Measurements from ENCODE around the gene PDXK. TPM values are rescaled to one million over a fixed set of nuclear protein-coding genes. Genes with fewer than 3 reads are reported as not detected.
A peak's percentile ranks its signal among the peaks of the same experiment; 100 is the strongest.

The PDXK gene
- total and polyA plus RNA-seq, 2 of the 13 experiments (the other 11 are each of a cell fraction or from before 2014, with no cell fraction given): 114 to 184 TPM

- TF ChIP-seq ARID5B (CRISPR knock-in tag; IDR thresholded peaks at IDR 0.05) (peak; percentile 48), E2F2 (CRISPR knock-in tag; IDR thresholded peaks at IDR 0.05; ENCODE audit: borderline replicate concordance) (no peak), SIN3B (IDR thresholded peaks at IDR 0.05; ENCODE audit: low read length) (no peak), ZMAT5 (CRISPR knock-in tag; IDR thresholded peaks at IDR 0.05; ENCODE audit: borderline replicate concordance, low read depth) (no peak), SRF (IDR thresholded peaks at IDR 0.05; ENCODE audit: low read depth, low read length) (no peak), CREB1 (IDR thresholded peaks at IDR 0.05) (no peak), CREB1 (CRISPR knock-in tag; IDR thresholded peaks at IDR 0.05) (no peak), YY1 (IDR thresholded peaks at IDR 0.05; ENCODE audit: insufficient read depth, insufficient replicate concordance, low read depth, low read length) (no peak), MAF1 (CRISPR knock-in tag; IDR thresholded peaks at IDR 0.05; ENCODE audit: borderline replicate concordance) (no peak), IKZF5 (CRISPR knock-in tag; IDR thresholded peaks at IDR 0.05) (no peak), TFDP2 (CRISPR knock-in tag; IDR thresholded peaks at IDR 0.05) (no peak), HNRNPK (IDR thresholded peaks at IDR 0.05; ENCODE audit: low read depth, low read length, poor library complexity, severe bottlenecking) (no peak), SMARCE1 (IDR thresholded peaks at IDR 0.05; ENCODE audit: borderline replicate concordance) (no peak), ZNF7 (CRISPR knock-in tag; IDR thresholded peaks at IDR 0.05) (no peak), ZUFSP (CRISPR knock-in tag; IDR thresholded peaks at IDR 0.05; ENCODE audit: borderline replicate concordance) (no peak), FOXP1 (IDR thresholded peaks at IDR 0.05) (no peak), FOXP1 (CRISPR knock-in tag; IDR thresholded peaks at IDR 0.05) (no peak), PREB (CRISPR knock-in tag; IDR thresholded peaks at IDR 0.05) (no peak), POGZ (CRISPR knock-in tag; IDR thresholded peaks at IDR 0.05) (no peak), GZF1 (CRISPR knock-in tag; IDR thresholded peaks at IDR 0.05) (no peak)
Measured at GRCh38 chr21:43731476-43731875, 12.5 kb downstream of the PDXK start (continued).

Data from HepG2 (cell line).